ENCODE data around the gene IGIP. TPM values are rescaled to one million over a fixed set of nuclear protein-coding genes. Genes with fewer than 3 reads are reported as not detected.
A peak's percentile ranks its signal among the peaks of the same experiment; 100 is the strongest.
"Not testable (repeated sequence)": the region's sequence is repeated elsewhere in the genome, so short reads cannot be mapped to it uniquely, and the experiment has no call there.

IGIP gene
- total RNA-seq, 1 donor from 2014 or later: 1.1 TPM

- H3K36me3 Mint-ChIP-seq (ENCODE audit: low read depth): no peaks in the 10 kb centered on the region
- H3K4me3 Mint-ChIP-seq: no peak overlapping the region
- TF ChIP-seq CTCF (conservative IDR thresholded peaks at IDR 0.05): no peak
- DNase-seq (ENCODE audit: low read depth, low spot score): no peak
- no peak overlapping the region for H3K27ac Mint-ChIP-seq (ENCODE audit: unreplicated experiment)
- no peaks in the 10 kb centered on the region for H3K9me3 Mint-ChIP-seq
- H3K27me3 Mint-ChIP-seq (ENCODE audit: low read depth): peaks cover 10% of the 10 kb centered on the region
- H3K4me1 Mint-ChIP-seq: peaks cover 38% of the 10 kb centered on the region
These were observed 28.2 kb downstream of the IGIP start for GRCh38 chr5:140153905-140154304.

DNA sequence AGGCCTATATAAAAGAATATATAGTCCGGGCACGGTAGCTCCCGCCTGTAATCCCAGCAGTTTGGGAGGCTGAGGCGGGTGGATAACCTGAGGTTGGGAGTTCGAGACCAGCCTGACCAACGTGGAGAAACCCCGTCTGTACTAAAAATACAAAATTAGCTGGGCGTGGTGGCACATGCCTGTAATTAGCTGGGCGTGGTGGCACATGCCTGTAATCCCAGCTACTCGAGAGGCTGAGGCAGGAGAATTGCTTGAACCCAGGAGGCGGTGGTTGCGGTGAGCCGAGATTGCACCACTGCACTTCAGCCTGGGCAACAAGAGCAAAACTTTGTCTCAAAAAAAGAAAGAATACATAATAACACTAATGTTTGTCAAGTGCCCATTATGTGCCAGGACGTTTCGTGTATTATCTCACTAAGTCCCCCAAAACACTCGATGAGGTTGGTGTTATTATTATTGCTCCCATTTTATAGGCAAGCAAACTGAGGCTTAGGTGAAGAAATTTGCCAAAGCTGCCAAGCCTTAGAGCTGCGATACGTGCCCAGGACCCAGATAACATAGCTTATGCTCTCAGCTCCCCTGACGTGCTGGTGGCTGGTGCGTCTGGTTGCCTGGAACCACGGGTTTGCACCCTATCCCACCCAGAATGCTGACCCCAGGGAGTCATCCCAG is 29.1 kb downstream of the IGIP start:
- not testable (repeated sequence) for H3K9me3 Mint-ChIP-seq; DNase-seq (ENCODE audit: low read depth, low spot score); H3K27me3 Mint-ChIP-seq (ENCODE audit: low read depth); H3K4me3 Mint-ChIP-seq; H3K27ac Mint-ChIP-seq (ENCODE audit: unreplicated experiment); H3K36me3 Mint-ChIP-seq (ENCODE audit: low read depth)
- H3K4me1 Mint-ChIP-seq: peaks cover 43% of the 10 kb centered on the region

DNA sequence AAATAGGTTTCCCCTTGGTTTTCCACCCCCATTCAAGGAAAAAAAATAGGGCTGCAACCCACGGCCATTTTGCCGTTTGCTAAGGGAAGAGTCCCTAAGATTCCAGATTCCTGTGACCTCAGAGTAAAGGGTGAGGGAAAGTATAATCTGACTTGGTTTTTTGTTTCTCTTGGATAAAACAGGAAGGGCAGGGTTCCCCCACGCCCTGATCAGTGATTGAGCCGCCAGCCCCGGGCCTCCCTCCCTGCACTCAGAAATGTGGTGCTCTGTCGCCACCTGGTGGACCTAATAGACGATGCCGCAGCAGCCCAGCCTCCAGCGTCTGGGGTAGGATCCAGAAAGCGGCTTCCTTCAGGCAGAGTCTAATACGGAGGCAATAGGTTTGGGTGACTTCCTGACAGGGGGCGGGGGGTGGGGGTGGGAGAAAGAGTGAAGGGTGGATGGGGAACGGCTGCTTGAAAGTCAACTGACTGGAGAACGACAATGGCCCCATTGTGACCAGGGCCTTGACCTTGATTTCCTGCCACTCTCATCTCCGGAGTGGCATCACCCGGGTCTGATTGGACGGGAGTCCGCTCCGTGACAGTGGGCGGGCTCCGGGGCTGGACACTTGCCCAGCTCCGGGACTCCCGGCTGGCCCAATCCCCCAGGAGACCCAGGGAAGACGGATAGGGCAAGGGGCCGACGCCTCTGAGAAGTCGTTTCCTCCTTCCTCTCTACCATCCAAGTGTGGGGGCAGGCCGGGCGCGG is 31.5 kb downstream of the IGIP start:
- peak; percentile 96 for TF ChIP-seq CTCF (conservative IDR thresholded peaks at IDR 0.05)
- Mint-ChIP-seq H3K27ac (ENCODE audit: unreplicated experiment) (no peak overlapping the region), H3K4me1 (peaks cover 41% of the 10 kb centered on the region), H3K4me3 (peak overlapping the region; percentile 84), H3K27me3 (ENCODE audit: low read depth) (peaks cover 7% of the 10 kb centered on the region), H3K9me3 (no peaks in the 10 kb centered on the region), H3K36me3 (ENCODE audit: low read depth) (no peaks in the 10 kb centered on the region)
- peak; percentile 94 for DNase-seq (ENCODE audit: low read depth, low spot score)

DNA sequence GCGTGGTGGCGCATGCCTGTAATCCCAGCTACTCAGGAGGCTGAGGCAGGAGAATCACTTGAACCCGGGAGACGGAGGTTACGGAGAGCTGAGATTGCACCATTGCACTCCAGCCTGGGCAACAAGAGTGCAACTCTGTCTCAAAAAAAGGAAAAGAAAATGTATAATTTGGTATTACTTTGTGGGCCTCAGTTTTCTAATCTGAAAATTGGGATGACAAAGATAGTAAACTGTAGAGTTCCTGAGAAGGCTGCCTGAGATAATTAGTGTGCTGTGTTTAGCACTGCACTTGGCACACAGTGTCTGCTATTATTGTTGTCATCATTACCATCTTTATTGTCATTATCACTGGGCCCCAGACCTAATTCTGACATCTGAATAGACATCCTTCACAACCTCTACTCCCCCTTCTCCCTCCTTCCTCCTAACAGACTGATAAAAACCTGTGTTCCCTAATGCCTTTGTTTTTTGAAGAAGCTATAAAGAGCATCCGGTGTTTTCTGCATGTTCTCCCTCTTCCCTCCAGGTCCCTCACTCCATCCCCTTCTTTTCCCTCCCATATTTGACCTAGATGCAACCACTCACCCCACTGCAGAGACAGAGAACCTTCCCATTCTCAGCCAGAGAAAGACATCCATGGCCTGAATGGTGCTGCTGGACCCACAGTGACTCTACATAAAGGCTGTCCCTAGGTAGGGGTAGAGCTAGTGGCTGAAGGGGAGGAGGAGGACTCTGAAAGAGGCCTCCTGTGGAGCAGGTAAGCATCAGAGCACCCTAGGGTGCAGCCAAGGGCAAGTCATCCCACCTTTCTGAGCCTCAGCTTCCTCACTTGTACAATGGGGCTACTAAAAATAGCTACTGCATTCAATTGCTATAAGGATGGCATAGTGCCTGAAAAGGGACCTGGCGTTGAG is 33.5 kb downstream of the IGIP start:
- Mint-ChIP-seq H3K27me3 (ENCODE audit: low read depth) (peaks cover 5% of the 10 kb centered on the region), H3K36me3 (ENCODE audit: low read depth) (no peaks in the 10 kb centered on the region), H3K27ac (ENCODE audit: unreplicated experiment) (no peak overlapping the region), H3K4me1 (peaks cover 30% of the 10 kb centered on the region), H3K4me3 (no peak overlapping the region), H3K9me3 (no peaks in the 10 kb centered on the region)
- DNase-seq (ENCODE audit: low read depth, low spot score): no peak
- no peak for TF ChIP-seq CTCF (conservative IDR thresholded peaks at IDR 0.05)

GRCh38 chr5:140162275-140162674 is 36.5 kb downstream of the IGIP start:
- H3K4me3 Mint-ChIP-seq: no peak overlapping the region
- H3K36me3 Mint-ChIP-seq (ENCODE audit: low read depth): no peaks in the 10 kb centered on the region

More at GRCh38 chr5:140162275-140162674, 36.5 kb downstream of the IGIP start:
- no peak for DNase-seq (ENCODE audit: low read depth, low spot score)
- H3K9me3 Mint-ChIP-seq: no peaks in the 10 kb centered on the region
- no peak overlapping the region for H3K27ac Mint-ChIP-seq (ENCODE audit: unreplicated experiment)
- H3K27me3 Mint-ChIP-seq (ENCODE audit: low read depth): no peaks in the 10 kb centered on the region
- TF ChIP-seq CTCF (conservative IDR thresholded peaks at IDR 0.05): no peak
- H3K4me1 Mint-ChIP-seq: peaks cover 12% of the 10 kb centered on the region
